HG03354 (cell line): ENCODE measurements around the gene POFUT1.
"Not testable (repeated sequence)": the region's sequence is repeated elsewhere in the genome, so short reads cannot be mapped to it uniquely, and the experiment has no call there.

Source experiments
- ATAC-seq: cut with Tn5 transposase; IDR thresholded peaks from one replicate; pipeline ENCODE4 v1.9.1; 2021; ENCODE audit warnings: mild to moderate bottlenecking; ENCODE audit not compliant: unreplicated experiment, poor library complexity, severe bottlenecking

POFUT1 gene

DNA sequence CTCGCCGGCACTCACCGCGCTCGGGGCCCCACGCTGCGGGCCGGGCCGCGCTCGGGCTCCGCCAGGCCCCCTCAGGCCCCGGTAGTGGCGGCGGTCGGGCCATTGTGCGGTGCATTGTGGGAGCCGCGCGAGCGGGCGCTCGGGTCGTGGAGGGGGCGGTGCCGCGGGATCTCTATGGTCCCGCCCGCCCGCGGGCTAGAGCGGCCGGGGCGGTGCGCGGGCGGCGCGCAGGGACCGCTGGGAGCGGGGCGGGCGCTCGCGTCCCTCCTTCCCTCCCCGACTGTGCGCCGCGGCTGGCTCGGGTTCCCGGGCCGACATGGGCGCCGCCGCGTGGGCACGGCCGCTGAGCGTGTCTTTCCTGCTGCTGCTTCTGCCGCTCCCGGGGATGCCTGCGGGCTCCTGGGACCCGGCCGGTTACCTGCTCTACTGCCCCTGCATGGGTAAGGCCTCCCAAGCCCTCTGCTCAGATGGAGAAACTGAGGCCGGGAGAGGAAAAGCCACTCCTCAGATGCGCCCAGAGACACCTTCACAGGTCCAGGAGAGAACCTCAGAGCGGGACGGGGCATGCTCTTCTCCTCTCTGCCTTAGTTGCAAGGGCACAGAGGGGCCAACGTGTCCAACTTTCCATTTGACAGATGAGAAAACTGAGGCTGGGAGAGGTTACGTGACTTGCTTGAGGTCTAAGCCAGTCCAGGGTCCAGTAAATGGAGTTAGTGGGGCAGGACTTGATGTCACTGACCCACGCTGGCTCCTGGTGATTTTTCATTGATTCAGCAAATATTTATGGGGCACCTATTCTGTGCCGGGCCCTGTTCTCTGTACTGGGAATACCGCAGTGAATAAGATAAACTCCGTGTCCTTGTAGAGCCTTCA is at the start of gene POFUT1, which contains the start of gene PLAGL2:
POFUT1 (plus strand) TSS at position 255 of the 873 bp plus-strand sequence; CDS start at position 317, 62 bp downstream.
PLAGL2 (minus strand) TSS at position 118 of the 873 bp plus-strand sequence. CDS start 5,565 bp downstream, outside the sequence.
- ATAC-seq = peak; percentile 86

DNA sequence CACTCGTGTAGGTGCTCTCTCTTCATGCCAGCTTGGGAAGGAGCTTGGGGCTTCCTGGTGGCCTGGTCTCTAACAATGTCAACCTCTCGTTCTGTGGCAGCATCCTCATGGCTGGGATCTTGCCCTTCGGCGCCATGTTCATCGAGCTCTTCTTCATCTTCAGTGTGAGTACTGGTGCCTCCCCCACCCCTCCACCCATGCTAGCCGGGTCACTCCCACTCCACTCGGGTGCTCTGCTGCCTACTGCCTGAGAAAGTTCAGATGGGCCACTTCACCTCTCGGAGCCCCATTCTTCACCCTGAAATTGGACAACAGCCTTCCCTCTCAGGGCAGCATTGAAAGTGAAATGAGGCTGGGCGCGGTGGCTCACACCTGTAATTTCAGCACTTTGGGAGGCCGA is 49.3 kb upstream of the POFUT1 start:
- no peak for ATAC-seq

DNA sequence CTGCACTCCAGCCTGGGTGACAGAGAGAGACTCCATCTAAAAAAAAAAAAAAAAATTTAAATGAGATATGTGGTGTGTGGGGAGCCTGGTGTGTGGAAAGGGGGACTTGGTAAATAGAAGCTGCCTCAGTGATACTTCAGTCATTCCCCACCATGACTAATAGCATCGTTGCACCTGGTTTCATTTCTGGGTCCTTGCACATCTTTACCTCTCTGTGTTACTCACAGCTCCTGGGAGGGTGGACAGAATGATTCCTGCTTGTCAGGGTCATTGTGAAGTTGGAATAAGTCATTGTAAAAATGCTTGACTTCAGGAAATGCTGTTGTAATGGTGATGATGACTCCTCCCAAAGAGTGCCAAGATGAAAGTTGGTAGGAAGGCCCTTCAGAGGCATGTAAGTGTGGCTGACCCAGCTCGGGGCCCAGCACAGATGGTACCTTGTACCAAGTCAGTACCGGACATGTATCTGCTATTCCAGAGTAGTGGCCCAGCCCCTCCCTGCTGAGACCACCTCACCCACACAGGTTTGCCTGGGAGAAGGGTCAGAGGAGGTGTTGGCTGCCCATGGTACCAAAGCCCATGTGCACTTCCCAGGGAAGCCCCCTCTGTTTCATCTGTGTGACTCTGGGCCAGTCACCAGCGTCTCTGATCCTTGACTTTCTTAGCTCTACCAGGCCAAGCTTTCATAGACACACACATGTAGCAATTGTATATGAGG is 48.6 kb upstream of the POFUT1 start:
- no peak for ATAC-seq

DNA sequence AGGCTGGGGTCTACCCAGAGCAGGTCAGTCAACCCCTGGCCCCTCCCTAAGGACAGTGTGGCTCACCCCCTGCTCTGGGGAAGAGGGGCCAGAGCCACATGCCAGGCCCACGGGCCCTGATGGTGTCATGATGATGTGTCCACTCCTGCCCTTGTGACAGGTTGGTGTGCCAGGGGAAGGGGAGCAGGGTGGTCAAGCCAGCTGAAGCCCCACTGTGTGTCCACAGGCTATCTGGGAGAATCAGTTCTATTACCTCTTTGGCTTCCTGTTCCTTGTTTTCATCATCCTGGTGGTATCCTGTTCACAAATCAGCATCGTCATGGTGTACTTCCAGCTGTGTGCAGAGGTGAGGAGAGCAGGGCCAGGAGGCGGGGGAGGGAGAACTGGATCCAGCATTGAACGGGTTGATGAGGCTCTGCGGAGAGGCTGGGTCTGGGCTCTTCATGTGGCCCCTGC is 47.9 kb upstream of the POFUT1 start:
- no peak for ATAC-seq

DNA sequence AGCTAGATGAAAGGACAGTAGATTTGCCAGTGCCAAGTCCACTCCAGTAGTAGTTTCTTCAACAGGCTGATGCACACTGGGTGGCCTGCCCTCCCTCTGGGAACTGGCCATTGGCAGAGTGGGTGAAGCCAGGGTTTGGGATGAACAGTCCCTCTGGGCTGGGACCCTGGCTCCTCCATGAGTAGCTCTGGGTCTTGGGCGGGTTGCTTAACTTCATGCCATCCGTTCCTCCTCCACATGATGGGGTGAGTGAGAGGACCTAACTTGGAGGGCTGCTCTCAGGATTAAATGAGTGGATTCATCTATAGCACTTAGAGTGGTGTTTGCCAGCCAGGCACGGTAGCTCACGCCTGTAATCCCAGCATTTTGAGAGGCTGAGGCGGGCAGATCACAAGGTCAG is 47.3 kb upstream of the POFUT1 start:
- no peak for ATAC-seq

DNA sequence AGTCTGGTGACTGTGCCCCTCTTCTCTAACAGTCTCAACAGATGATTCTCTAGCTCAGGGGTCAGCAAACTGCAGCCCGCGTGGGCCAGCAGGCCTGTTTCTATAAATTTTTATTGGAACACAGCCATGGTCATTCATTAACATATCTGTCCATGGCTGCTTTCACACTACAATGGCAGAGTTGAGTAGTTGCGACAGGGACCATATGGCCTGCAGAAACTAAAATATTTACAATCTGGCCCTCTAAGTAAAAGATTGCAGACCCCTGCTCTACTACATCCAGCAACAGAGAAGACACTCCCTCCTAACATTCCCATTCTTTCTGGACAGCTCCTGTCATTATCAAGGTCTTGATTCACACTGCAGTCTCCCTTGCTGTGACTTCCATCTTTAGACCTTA is 45.3 kb upstream of the POFUT1 start:
- ATAC-seq = no peak

DNA sequence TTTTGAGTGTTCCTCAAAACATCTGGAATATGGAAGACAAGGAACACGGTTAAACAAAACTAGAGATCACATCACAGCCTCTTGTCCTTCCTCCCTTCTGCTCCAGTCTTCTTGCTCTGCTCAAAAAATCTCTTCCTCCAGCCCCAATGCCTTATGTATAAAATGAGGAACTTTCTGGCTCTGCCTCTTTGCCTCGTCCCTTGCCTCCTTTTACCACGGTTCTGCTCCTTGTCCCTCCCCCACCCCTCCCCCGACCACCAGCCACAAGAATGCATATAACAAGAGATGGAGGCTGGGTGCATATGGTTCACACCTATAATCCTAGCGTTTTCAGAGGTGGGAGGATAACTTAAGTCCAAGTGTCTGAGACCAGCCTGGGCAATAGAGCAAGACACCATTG is 43.7 kb upstream of the POFUT1 start:
- ATAC-seq = no peak

DNA sequence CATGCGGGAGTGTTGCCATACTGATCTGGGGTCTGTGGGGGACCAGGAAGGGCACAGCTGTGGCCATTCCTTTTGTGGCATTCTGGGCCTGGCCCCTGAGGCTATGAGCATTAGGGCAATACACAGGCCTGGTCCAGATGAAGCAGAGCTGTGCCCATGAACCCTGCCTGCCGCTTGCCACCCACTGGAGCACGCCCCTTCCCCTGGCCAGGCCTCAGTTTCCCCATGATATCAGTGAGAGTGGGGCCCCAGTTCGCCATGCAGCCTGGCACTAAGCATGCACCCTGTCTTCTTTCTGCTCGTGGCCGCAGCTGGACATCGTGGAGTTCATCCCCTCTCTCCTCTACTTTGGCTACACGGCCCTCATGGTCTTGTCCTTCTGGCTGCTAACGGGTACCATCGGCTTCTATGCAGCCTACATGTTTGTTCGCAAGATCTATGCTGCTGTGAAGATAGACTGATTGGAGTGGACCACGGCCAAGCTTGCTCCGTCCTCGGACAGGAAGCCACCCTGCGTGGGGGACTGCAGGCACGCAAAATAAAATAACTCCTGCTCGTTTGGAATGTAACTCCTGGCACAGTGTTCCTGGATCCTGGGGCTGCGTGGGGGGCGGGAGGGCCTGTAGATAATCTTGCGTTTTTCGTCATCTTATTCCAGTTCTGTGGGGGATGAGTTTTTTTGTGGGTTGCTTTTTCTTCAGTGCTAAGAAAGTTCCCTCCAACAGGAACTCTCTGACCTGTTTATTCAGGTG is 42.5 kb upstream of the POFUT1 start:
- no peak for ATAC-seq

DNA sequence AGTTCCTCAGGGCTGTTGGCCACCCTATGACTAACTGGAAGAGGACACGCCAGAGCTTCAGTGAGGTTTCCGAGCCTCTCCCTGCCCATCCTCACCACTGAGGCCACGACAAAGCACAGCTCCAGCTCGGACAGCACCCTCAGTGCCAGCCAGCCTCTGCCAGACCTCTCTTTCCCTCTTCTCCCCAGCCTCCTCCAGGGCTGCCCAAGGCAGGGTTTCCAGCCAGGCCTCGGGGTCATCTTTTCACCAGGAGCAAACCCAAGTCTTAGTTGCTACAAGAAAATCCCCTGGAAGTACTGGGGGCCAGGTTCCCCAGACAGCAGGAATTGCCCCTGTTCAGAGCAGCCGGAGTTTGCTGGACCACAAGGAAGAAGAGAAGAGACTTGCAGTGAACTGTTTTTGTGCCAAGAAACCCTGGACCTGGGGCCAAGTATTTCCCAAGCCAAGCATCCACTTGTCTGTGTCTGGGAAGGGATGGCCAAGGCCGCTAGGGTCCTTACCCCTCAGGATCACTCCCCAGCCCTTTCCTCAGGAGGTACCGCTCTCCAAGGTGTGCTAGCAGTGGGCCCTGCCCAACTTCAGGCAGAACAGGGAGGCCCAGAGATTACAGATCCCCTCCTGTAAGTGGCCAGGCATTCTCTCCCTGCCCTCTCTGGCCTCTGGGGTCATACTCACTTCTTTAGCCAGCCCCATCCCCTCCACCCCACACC is 41.7 kb upstream of the POFUT1 start:
- ATAC-seq = no peak

DNA sequence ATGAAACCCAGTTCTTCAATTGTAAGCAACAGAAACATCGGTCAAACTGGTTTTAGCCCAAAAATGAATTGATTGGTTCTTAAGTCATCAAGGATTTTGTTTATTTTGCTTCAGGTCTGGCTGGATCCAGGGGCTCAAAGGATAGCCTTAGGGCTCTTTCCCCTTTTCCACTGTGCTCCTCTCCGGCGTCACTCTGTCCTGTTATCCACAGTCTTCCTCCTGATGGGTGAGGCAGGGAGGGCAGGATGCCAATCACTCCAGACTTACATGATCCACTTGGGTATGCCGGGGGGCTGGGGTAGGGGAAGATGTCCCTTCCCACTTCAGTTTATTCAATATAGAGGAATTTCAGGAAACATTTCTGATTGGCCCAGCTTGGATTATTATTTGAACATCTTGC is 40.1 kb upstream of the POFUT1 start:
- no peak for ATAC-seq

DNA sequence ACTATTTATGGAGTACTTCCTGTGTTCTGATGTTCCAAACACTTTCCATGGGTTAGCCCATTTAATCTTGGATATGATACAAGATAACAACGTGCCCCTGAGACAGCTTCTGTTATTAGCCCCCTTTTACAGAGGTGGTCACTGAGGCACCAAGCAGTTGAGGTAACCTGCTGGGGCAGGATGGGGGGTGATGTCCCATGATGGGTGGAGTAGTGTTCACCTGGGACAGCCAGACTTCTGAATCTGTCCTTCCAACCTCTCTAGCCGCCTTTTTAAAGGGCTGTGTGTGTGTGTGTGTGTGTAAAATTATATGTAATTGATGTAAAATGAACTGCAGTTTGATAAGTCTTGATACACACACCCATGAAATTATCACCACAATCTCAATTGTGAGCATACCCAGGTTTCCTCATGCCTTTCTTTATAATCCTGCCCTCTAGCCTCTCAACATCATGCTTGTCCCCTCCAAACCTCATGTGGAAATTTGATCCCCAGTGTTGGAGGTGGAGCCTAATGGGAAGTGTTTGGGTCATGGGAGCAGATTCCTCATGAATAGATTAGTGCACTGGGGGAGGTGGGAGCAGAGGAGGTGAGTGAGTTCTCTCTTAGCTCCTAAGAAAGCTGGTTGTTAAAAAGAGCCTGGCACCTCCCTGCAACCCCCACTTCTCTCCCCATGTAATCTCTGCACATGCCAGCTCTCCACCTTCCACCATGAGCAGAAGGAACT is 39.3 kb upstream of the POFUT1 start:
- ATAC-seq = no peak

DNA sequence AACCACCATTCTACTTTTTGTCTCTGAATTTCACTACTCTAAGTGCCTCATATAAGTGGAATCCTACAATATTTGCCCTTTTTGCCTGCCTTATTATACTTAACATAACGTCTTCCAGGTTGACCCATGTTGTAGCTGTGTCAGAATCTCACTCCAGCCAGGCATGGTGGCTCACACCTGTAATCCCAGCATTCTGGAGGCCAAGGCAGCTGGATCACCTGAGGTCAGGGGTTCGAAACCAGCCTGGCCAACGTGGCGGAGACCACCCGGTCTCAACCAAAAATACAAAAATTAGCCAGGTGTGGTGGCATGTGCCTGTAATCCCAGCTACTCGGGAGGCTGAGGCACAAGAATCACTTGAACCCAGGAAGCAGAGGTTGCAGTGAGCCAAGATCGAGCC is 30.0 kb upstream of the POFUT1 start:
- not testable (repeated sequence) for ATAC-seq

DNA sequence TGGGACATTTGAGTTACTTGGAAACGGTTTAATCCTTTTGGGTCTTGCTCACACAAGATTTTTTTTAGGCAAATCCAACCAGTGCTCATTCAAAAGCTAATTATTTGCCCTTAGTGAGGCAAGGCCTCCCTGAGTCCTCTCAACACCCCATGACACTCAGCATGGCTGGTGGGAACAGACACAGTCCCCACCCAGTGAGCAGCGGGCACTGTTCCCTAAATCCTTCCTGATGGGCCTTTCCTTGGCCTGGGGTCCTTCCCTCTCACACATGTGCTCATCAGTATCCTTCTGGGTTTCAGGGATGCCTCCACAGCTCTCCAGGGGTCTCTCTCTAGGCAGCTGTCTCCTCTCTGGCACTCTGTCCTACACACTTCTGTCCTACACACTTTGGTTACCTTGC is 28.2 kb upstream of the POFUT1 start:
- no peak for ATAC-seq

DNA sequence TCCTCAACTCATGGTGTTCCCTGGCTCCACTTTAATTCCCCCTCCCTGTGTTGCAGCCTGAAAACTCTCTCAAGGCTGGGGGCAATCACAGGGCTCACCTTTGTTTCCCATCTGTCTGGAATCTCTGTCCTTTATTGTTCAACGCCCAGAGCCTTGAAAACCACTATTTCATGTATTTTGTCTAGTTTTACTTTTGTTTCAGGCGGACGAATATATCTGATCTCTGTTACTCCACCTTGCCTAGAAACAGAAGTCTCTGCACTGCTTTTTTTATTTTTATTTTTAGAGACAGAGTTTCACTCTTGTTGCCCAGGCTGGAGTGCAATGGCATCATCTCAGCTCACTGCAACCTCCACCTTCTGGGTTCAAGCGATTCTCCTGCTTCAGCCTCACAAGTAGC is 27.7 kb upstream of the POFUT1 start:
- ATAC-seq = no peak

DNA sequence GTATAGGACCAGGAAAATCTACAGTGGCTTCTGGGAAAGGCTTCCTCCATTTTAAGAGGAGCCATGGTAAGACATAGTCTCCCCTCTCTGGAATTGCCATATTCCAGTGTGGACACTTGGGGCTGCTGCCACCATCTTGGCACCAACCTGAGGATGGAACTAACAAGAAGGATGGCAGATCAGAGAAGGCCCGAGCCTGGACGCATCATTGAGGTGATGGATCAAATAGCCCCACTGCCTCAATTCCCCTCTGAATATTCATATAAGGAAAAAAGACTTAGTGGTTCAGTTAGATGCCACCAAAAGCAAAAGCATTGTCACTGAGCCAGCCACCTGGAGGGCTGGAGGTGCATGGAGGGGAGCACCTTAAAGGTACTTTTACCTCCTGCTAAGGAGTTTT is 26.1 kb upstream of the POFUT1 start:
- no peak for ATAC-seq

DNA sequence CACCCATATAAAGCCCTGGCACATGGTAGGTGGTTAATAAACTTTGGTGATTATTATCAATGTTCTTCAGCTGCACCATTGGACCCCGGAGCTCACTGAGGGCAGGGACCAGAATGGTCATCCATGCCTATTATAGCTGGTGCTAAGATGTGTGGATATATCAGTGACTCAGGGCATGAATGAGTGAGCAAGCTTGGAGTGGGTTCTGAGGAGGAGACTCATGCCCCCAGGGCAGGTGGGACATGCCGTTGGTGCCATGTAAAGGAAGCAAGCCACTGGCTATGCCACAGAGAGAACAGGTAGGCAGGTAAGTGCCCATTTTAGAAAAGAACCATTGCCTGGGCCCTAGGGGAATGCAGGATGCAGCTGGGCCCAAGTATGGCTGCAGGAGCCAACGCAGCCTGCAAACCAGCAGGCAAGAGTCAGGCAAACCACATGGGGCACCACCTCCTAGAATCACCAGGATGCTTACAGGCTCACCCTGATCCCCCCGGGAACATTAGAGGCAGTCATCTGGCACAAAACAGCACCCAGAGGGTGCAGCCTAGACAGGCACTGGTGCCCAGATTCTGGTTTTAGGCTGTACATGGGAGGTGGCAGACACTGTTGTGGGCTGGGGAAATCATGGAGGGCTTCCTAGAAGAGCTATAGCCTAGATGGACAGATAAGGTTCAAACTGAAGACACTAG is 23.6 kb upstream of the POFUT1 start:
- no peak for ATAC-seq

DNA sequence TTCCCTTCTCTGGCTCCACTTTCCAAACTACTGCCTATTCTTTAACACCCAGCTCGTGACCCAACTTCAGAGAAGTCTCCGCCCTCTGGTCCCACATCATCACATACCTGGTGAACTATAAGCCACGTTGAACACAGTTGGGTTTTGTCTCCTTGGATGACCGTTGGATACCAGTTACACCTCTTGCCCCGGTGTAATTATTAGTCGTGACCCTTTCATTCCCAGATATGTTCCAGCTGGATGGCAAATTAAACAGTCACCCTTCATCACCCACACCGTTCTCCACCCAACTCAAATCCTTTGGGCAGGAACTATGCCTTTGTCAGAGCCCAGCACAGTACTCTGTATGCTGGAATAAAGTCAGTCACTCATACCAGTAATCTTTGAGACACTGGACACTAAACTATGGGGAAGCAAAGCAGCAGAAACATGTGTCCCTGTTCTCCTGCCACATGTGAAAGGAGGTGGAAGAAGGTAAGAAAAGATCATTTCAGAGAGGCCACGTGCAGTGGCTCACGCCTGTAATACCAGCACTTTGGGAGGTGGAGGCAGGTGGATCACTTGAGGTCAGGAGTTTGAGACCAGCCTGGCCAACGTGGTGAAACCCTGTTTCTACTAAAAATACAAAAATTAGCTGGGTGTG is 22.6 kb upstream of the POFUT1 start:
- ATAC-seq = no peak

DNA sequence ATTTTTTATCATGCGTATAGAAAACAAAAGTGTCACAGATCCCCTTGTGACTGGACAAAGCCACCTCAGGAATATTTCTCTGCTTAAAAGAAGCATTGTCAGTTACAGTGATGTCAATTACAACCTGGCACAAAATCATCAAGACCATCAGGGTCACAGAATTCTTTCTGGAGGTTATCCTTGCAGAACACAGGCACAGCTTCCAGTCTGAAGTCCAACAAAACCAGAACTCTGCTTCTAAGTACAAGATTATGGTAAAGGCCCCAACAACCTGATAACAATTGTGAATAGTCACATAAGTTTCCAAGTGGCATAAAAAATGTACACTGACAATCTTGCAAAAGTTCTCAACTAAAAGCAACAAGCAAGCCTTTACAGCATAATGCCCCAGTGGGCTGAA is 21.2 kb upstream of the POFUT1 start:
- no peak for ATAC-seq
